Kidney epithelial cell (primary cell): ENCODE results near the gene EPHB1. TPM values are rescaled to one million over a fixed set of nuclear protein-coding genes. Genes with fewer than 3 reads are reported as not detected.

Experiments used
- DNase-seq: peaks from one replicate; pipeline ENCODE4 v3.0.0-alpha.2; 2010; ENCODE audit warnings: low read depth
- H3K27me3 ChIP-seq: 2 replicates; pipeline ENCODE4 v1.6.0; 2011; ENCODE audit warnings: low read length; ENCODE audit not compliant: control insufficient read depth, insufficient read depth
- H3K36me3 ChIP-seq: 2 replicates; pipeline ENCODE4 v1.5.1; 2011; ENCODE audit warnings: low read length; ENCODE audit not compliant: control insufficient read depth, insufficient read depth
- H3K4me3 ChIP-seq: 2 replicates; pipeline ENCODE4 v1.5.1; 2011; ENCODE audit warnings: low read depth, mild to moderate bottlenecking, control low read depth, low read length
- CTCF ChIP-seq: IDR thresholded peaks from 2 replicates; pipeline ENCODE4 v1.5.1; 2011; ENCODE audit warnings: mild to moderate bottlenecking, moderate library complexity, low read length, control low read depth, inconsistent platforms; ENCODE audit not compliant: insufficient read depth, poor library complexity, severe bottlenecking
- total RNA-seq: library from RNA; depleted of rRNA; stranded (reverse); fragments of >200 nt; gene quantifications from 2 replicates; pipeline ENCODE4 v1.2.3, GENCODE V29; 2015

Gene EPHB1
- total RNA-seq, 1 donor from 2014 or later, result 10.8 TPM

GRCh38 chr3:134807189-134807588 lies 12.1 kb downstream of the EPHB1 start:
- Histone ChIP-seq H3K27me3 (no peaks in the 10 kb centered on the region), H3K36me3 (no peaks in the 10 kb centered on the region), H3K4me3 (no peak overlapping the region)
- no peak for DNase-seq
- no peak for TF ChIP-seq CTCF

- H3K27me3 ChIP-seq, result no peaks in the 10 kb centered on the region
- no peak for DNase-seq
- no peaks in the 10 kb centered on the region for H3K36me3 ChIP-seq
- no peak for TF ChIP-seq CTCF
- H3K4me3 ChIP-seq, result no peak overlapping the region
Measured at GRCh38 chr3:134808835-134809234, 13.8 kb downstream of the EPHB1 start.

- no peak overlapping the region for H3K4me3 ChIP-seq
- DNase-seq, result no peak
- H3K27me3 ChIP-seq, result no peaks in the 10 kb centered on the region
- H3K36me3 ChIP-seq, result no peaks in the 10 kb centered on the region
- no peak for TF ChIP-seq CTCF
Measured at GRCh38 chr3:134809427-134810051, 14.5 kb downstream of the EPHB1 start.

GRCh38 chr3:134810052-134810435 lies 15.0 kb downstream of the EPHB1 start:
- Histone ChIP-seq H3K27me3 (no peaks in the 10 kb centered on the region), H3K36me3 (no peaks in the 10 kb centered on the region), H3K4me3 (no peak overlapping the region)
- no peak for DNase-seq
- no peak for TF ChIP-seq CTCF

GRCh38 chr3:134810850-134811249 lies 15.8 kb downstream of the EPHB1 start:
- TF ChIP-seq CTCF, result no peak
- Histone ChIP-seq H3K4me3 (no peak overlapping the region), H3K36me3 (no peaks in the 10 kb centered on the region)

GRCh38 chr3:134813618-134814017 lies 18.6 kb downstream of the EPHB1 start:
- no peak for TF ChIP-seq CTCF
- Histone ChIP-seq H3K36me3 (no peaks in the 10 kb centered on the region), H3K27me3 (no peaks in the 10 kb centered on the region), H3K4me3 (no peak overlapping the region)
- no peak for DNase-seq

More at GRCh38 chr3:134810850-134811249, 15.8 kb downstream of the EPHB1 start:
- H3K27me3 ChIP-seq, result no peaks in the 10 kb centered on the region
- DNase-seq, result no peak
